ENCODE measurements around the gene TMTC2.

DNA sequence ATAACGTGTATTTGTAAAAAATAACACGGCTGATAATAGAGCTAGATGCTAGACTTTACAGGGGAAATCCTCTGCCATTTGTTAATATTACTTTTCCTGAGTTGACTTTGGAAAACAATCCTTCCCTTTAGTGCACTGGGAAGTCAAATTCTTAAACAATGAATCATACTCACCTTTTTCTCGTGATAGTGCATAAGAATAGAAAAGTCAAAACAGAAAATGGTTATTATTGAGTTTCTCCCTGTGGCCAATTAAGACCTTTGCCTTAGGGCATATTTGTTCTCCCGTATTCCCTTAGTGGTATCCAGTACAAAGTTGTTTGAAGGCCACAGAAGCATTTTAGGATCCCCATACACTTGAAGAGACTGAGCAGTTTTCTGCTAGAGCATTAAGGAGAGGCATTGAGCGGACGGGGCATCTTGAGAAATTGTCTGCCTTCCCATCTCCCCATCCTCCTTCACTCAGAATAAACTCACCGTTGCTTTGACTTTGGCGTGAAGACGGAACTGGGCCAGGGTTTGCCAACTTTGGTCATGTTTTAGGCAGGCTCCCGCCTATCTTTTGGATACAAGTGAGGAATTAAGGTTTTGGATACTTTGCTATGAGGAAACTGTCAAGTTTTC, 171.3 kb downstream of the TMTC2 start:
- TF ChIP-seq POLR2AphosphoS5 (IDR thresholded peaks at IDR 0.05; ENCODE audit: borderline replicate concordance, low read depth, low read length) (no peak), EZH2 (IDR thresholded peaks at IDR 0.05) (no peak)

Measured in SK-N-MC (cell line).